Ishikawa (cell line): ENCODE results near the gene RASGEF1C.

ENCODE experiments used
- CEBPB ChIP-seq: IDR thresholded peaks from 2 replicates; pipeline ENCODE4 v1.6.1; 2012
- CREB1 ChIP-seq: IDR thresholded peaks from 2 replicates; pipeline ENCODE4 v1.6.1; 2012; ENCODE audit warnings: low read depth
- EGR1 ChIP-seq: IDR thresholded peaks from 2 replicates; pipeline ENCODE4 v1.6.1; 2012
- EP300 ChIP-seq: IDR thresholded peaks from 2 replicates; pipeline ENCODE4 v1.6.1; 2012; ENCODE audit warnings: borderline replicate concordance
- FOXM1 ChIP-seq: IDR thresholded peaks from 2 replicates; pipeline ENCODE4 v1.6.1; 2012; ENCODE audit warnings: low read depth, borderline replicate concordance
- MAX ChIP-seq: IDR thresholded peaks from 2 replicates; pipeline ENCODE4 v1.6.1; 2012
- NFIC ChIP-seq: IDR thresholded peaks from 2 replicates; pipeline ENCODE4 v1.6.1; 2012
- RAD21 ChIP-seq: IDR thresholded peaks from 2 replicates; pipeline ENCODE4 v1.6.1; 2012; ENCODE audit warnings: low read depth
- TAF1 ChIP-seq: IDR thresholded peaks from 2 replicates; pipeline ENCODE4 v1.6.1; 2012; ENCODE audit warnings: low read depth, mild to moderate bottlenecking
- TCF12 ChIP-seq: IDR thresholded peaks from 2 replicates; pipeline ENCODE4 v1.6.1; 2012; ENCODE audit warnings: low read depth
- TEAD4 ChIP-seq: IDR thresholded peaks from 2 replicates; pipeline ENCODE4 v1.6.1; 2012
- USF1 ChIP-seq: IDR thresholded peaks from 2 replicates; pipeline ENCODE4 v1.6.1; 2012
- YY1 ChIP-seq: IDR thresholded peaks from 2 replicates; pipeline ENCODE4 v1.6.1; 2012; ENCODE audit warnings: low read depth
- ZBTB7A ChIP-seq: IDR thresholded peaks from 2 replicates; pipeline ENCODE4 v1.6.1; 2012; ENCODE audit warnings: low read depth
- TF ChIP-seq, protein P1 (sequence below): IDR thresholded peaks from 2 replicates; pipeline ENCODE4 v1.6.1; 2012; ENCODE audit warnings: low read depth, mild to moderate bottlenecking

The RASGEF1C gene

GRCh38 chr5:180209137-180209581 lies at the start of gene RASGEF1C:
RASGEF1C (minus strand) TSS chr5:180209211; CDS start chr5:180138052, 71,159 bp downstream.
- TF ChIP-seq ZBTB7A (0 out of 2 replicates have a peak, but pooled peaks have one; percentile 7), CREB1 (no peak), TAF1 (no peak), RAD21 (peak; percentile 43; the same call in 1 of the 2 replicates)

DNA sequence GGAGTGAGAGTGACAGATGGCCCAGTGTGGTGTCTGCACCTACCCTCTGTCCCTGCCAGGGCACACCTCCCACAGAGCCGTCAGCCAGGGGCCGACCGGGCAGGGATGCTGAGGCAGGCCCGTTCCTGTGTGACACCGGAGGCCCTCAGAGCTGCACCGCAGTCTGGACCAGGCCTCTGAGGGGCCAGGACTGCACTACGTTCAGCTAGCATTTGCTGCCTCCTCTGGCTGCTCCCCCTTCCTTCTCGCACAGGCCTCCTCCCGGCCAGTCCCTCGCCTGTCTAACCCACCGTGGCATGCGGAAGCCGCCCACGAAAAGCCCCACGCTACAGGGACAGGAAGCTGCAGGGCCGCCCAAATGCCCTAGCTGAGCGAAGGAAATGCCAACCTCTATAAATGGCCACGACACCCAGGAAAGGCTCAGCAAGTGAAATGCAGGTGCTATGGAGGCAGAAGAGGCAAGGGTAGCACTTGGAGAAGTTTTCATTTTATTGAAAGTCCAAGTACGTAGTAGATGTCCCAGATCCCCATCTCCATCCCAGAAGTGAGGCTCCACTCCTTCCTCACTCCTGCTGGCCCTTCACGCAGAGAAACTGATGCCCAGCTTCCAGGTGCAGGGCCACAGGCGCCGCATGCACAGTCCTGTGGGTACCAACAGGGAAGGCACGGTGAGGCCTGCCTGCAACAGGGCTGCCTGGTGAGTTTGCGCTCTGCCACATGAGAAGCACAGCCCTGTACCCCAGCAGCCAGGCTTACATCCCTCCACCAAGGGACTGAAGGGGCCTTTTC lies 44.2 kb upstream of the RASGEF1C start:
- TF ChIP-seq RAD21: no peak
- TF ChIP-seq, protein P1, sequence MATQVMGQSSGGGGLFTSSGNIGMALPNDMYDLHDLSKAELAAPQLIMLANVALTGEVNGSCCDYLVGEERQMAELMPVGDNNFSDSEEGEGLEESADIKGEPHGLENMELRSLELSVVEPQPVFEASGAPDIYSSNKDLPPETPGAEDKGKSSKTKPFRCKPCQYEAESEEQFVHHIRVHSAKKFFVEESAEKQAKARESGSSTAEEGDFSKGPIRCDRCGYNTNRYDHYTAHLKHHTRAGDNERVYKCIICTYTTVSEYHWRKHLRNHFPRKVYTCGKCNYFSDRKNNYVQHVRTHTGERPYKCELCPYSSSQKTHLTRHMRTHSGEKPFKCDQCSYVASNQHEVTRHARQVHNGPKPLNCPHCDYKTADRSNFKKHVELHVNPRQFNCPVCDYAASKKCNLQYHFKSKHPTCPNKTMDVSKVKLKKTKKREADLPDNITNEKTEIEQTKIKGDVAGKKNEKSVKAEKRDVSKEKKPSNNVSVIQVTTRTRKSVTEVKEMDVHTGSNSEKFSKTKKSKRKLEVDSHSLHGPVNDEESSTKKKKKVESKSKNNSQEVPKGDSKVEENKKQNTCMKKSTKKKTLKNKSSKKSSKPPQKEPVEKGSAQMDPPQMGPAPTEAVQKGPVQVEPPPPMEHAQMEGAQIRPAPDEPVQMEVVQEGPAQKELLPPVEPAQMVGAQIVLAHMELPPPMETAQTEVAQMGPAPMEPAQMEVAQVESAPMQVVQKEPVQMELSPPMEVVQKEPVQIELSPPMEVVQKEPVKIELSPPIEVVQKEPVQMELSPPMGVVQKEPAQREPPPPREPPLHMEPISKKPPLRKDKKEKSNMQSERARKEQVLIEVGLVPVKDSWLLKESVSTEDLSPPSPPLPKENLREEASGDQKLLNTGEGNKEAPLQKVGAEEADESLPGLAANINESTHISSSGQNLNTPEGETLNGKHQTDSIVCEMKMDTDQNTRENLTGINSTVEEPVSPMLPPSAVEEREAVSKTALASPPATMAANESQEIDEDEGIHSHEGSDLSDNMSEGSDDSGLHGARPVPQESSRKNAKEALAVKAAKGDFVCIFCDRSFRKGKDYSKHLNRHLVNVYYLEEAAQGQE: no peak
- TF ChIP-seq FOXM1: no peak
- no peak for TF ChIP-seq YY1
- no peak for TF ChIP-seq MAX
- no peak for TF ChIP-seq EP300
- TF ChIP-seq CREB1: no peak
- no peak for TF ChIP-seq TAF1
- no peak for TF ChIP-seq TEAD4
- TF ChIP-seq EGR1: no peak
- TF ChIP-seq CEBPB: no peak
- TF ChIP-seq TCF12: no peak
- no peak for TF ChIP-seq USF1
- TF ChIP-seq ZBTB7A: no peak
- TF ChIP-seq NFIC: no peak

- TF ChIP-seq TAF1 (no peak), EP300 (no peak), MAX (no peak), USF1 (no peak), RAD21 (no peak), TEAD4 (no peak), CREB1 (no peak), EGR1 (no peak), ZBTB7A (no peak), FOXM1 (no peak), CEBPB (no peak), TCF12 (no peak), YY1 (no peak), NFIC (no peak)
- TF ChIP-seq, protein P1: no peak
Measured at GRCh38 chr5:180251887-180252286, 42.9 kb upstream of the RASGEF1C start.

- TF ChIP-seq YY1 (no peak), MAX (no peak), NFIC (no peak), ZBTB7A (no peak), FOXM1 (no peak), EGR1 (no peak), USF1 (no peak), CREB1 (no peak), CEBPB (no peak), TAF1 (no peak), TEAD4 (no peak), EP300 (no peak), RAD21 (no peak), TCF12 (no peak)
- TF ChIP-seq, protein P1: no peak
Measured at GRCh38 chr5:180251141-180251540, 42.1 kb upstream of the RASGEF1C start.
